B cell (primary cell): Measurements from ENCODE around the gene TOX2. TPM values are rescaled to one million over a fixed set of nuclear protein-coding genes. Genes with fewer than 3 reads are reported as not detected.

Experiments
- ATAC-seq: fragments of 200-7000 bp; cut with Tn5 transposase; one replicate; pipeline ENCODE4 v1.10.0; 2021; ENCODE audit warnings: low read depth, mild to moderate bottlenecking, moderate number of reproducible peaks, moderate library complexity
- CTCF ChIA-PET: fragments of 350-600 bp; sonication (Branson Sonifier 250); formaldehyde crosslinking; loops from one replicate; lab custom pipeline; 2021; ENCODE audit warnings: antibody characterized with exemption, inconsistent platforms; lab: Charles Lee
- POLR2A ChIA-PET: fragments of 350-600 bp; sonication (Branson Sonifier 250); formaldehyde crosslinking; loops from one replicate; lab custom pipeline; 2021; ENCODE audit warnings: antibody characterized with exemption; lab: Charles Lee
- DNase-seq: peaks from one replicate; pipeline ENCODE4 v3.0.0; 2013
- H2AFZ ChIP-seq: 2 replicates; pipeline ENCODE4 v1.6.1; 2012; ENCODE audit warnings: mild to moderate bottlenecking, low read depth, low read length; ENCODE audit not compliant: insufficient read depth, poor library complexity, severe bottlenecking
- H3K27ac ChIP-seq, 2 donors: 1 replicate in 1 of 2; 2 replicates in 1 of 2; pipeline ENCODE4 v1.5.1; 2012 to 2013; ENCODE audit warnings: low read length in 2 of 2, mild to moderate bottlenecking in 2 of 2, moderate library complexity in 1 of 2
- H3K27me3 ChIP-seq, 4 experiments: fragments of 200-600 bp in 1 of 4; sonication (generic) in 1 of 4; replicated peaks in 1 of 4; 1 replicate in 2 of 4; 2 replicates in 2 of 4; pipeline versions ENCODE4 v1.6.1 to v1.7.0; 2013 to 2016; ENCODE audit warnings: low read length in 3 of 4, mild to moderate bottlenecking in 2 of 4, mixed read lengths in 1 of 4, moderate library complexity in 1 of 4; ENCODE audit not compliant: insufficient read depth in 4 of 4, control insufficient read depth in 3 of 4; ENCODE audit errors: control extremely low read depth in 1 of 4
- H3K36me3 ChIP-seq, 2 experiments: replicated peaks in 1 of 2; 1 replicate in 1 of 2; 2 replicates in 1 of 2; pipeline versions ENCODE4 v1.6.1 to v1.7.1; 2013; ENCODE audit warnings: low read length in 1 of 2; ENCODE audit not compliant: insufficient read depth in 2 of 2, control insufficient read depth in 1 of 2; ENCODE audit errors: control extremely low read depth in 1 of 2, extremely low read depth in 1 of 2
- H3K4me1 ChIP-seq, 2 donors: fragments of 200-600 bp in 1 of 2; sonication (generic) in 1 of 2; 1 replicate in 1 of 2; 2 replicates in 1 of 2; pipeline versions ENCODE4 v1.5.1 to v1.6.1; 2013 to 2017; ENCODE audit warnings: low read length in 2 of 2; ENCODE audit not compliant: control insufficient read depth in 2 of 2, insufficient read depth in 2 of 2
- H3K4me2 ChIP-seq: replicated peaks from 2 replicates; pipeline ENCODE3; 2012; ENCODE audit warnings: mild to moderate bottlenecking, low read depth, low read length; ENCODE audit not compliant: poor library complexity, severe bottlenecking
- H3K4me3 ChIP-seq, 5 experiments: fragments of 200-600 bp in 1 of 5; sonication (generic) in 1 of 5; 1 replicate in 3 of 5; 2 replicates in 2 of 5; pipeline versions ENCODE4 v1.5.1 to v1.7.0; 2011 to 2016; ENCODE audit warnings: low read length in 4 of 5, mild to moderate bottlenecking in 4 of 5, low read depth in 2 of 5, control low read depth in 1 of 5, moderate library complexity in 1 of 5; ENCODE audit not compliant: insufficient read depth in 1 of 5; ENCODE audit errors: control extremely low read depth in 1 of 5, extremely low read depth in 1 of 5
- H3K79me2 ChIP-seq: fragments of 200-600 bp; sonication (generic); one replicate; pipeline ENCODE4 v1.6.0; 2016; ENCODE audit warnings: low read length; ENCODE audit not compliant: control insufficient read depth, insufficient read depth
- H3K9ac ChIP-seq: fragments of 200-600 bp; sonication (generic); 2 replicates; pipeline ENCODE4 v1.6.1; 2017; ENCODE audit warnings: mild to moderate bottlenecking, low read length, moderate library complexity
- H3K9me3 ChIP-seq, 3 donors: one replicate each; pipeline versions ENCODE4 v1.6.1 to v1.7.1; 2013; ENCODE audit warnings: low read length in 2 of 3; ENCODE audit not compliant: control insufficient read depth in 2 of 3, insufficient read depth in 1 of 3; ENCODE audit errors: control extremely low read depth in 1 of 3
- H4K20me1 ChIP-seq: 2 replicates; pipeline ENCODE4 v1.6.0; 2012; ENCODE audit warnings: mild to moderate bottlenecking, low read length; ENCODE audit not compliant: insufficient read depth, control insufficient read depth, poor library complexity, severe bottlenecking
- H3K27ac Mint-ChIP-seq: one replicate; pipeline ENCODE4 v1.8.0; 2021; ENCODE audit warnings: mixed read lengths
- H3K27me3 Mint-ChIP-seq: one replicate; pipeline ENCODE4 v1.8.0; 2021; ENCODE audit warnings: mixed read lengths
- H3K4me1 Mint-ChIP-seq: one replicate; pipeline ENCODE4 v1.8.0; 2021; ENCODE audit warnings: mixed read lengths
- H3K4me3 Mint-ChIP-seq: one replicate; pipeline ENCODE4 v1.8.0; 2021; ENCODE audit warnings: mixed read lengths
- H3K9me3 Mint-ChIP-seq: one replicate; pipeline ENCODE4 v1.8.0; 2022; ENCODE audit warnings: mixed read lengths; ENCODE audit not compliant: insufficient read depth
- EZH2 ChIP-seq: IDR thresholded peaks from 2 replicates; pipeline ENCODE4 v1.6.1; 2012; ENCODE audit warnings: borderline replicate concordance, low read depth, mild to moderate bottlenecking, moderate library complexity, low read length; ENCODE audit not compliant: insufficient read depth, poor library complexity, severe bottlenecking
- WGBS: methylation state at CpG from one replicate; pipeline ENCODE4 v1.1.5; 2013; ENCODE audit warnings: missing lambda C conversion rate; ENCODE audit not compliant: insufficient coverage; 5-methylcytosine and 5-hydroxymethylcytosine counted together
- intact Hi-C: fragments of 100-400 bp; cut with micrococcal nuclease; formaldehyde crosslinking; loops from one replicate; pipeline ENCODE4 v1.10.0; 2022
- polyA plus RNA-seq: library from polyadenylated mRNA; depleted of rRNA; stranded (reverse); fragments of >200 nt; gene quantifications from 2 replicates; pipeline ENCODE4 v1.2.3, GENCODE V29; 2012
- total RNA-seq, 2 donors: library from RNA; stranded (reverse); fragments of 120-200 nt in 1 of 2; gene quantifications; 1 replicate in 1 of 2; 2 replicates in 1 of 2; pipeline versions ENCODE4 v1.2.3 to v1.2.4, GENCODE V29; 2013 to 2022
- TF ChIP-seq, protein P1 (sequence below): fragments of 200-600 bp; IDR thresholded peaks from one replicate; pipeline ENCODE4 v1.8.0; 2022; ENCODE audit warnings: antibody characterized with exemption, mild to moderate bottlenecking

The TOX2 gene
- total and polyA plus RNA-seq, 2 donors (not counting 1 experiment from before 2014, with no cell fraction given), result 1.2 to 4.1 TPM

DNA sequence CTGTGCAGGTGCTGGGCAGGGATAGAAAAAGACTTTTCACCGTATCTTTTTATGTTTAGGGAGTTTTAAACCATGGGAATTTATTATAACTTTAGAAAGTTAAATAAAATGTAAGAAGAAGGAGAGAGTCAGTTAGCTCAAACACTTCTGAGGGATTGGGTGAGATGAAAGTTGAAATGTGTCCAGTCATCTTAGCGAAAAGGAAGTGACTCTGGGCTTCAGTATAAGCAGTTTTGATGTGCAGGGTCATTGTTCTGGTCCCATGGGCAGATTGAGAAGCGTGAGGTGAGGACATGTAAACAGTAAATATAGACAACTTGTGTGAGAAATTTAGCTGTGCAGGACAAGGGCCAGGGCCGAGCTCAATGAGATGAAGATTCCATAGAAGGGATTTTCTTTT is 66.9 kb downstream of the TOX2 start:
- ChIA-PET CTCF (no interaction called here), POLR2A (no interaction called here)
- H3K36me3 ChIP-seq, result no peaks in the 10 kb centered on the region
- intact Hi-C loops, result no loop called here
- Mint-ChIP-seq H3K9me3 (no peaks in the 10 kb centered on the region), H3K4me3 (no peak overlapping the region), H3K4me1 (no peaks in the 10 kb centered on the region), H3K27me3 (peaks cover 10% of the 10 kb centered on the region), H3K27ac (no peak overlapping the region)
- H3K4me3 ChIP-seq, result no peak overlapping the region
- 72% methylated on average over 2 of the region's 4 CpGs for WGBS
- no peaks in the 10 kb centered on the region for H3K79me2 ChIP-seq
- H3K4me2 ChIP-seq, result no peak overlapping the region
- H3K27me3 ChIP-seq, result peaks cover 0 to 5% (median 0%) of the 10 kb centered on the region in 4 experiments
- no peaks in the 10 kb centered on the region for H3K4me1 ChIP-seq
- H3K27ac ChIP-seq, result no peak overlapping the region
- H3K9me3 ChIP-seq, result no peaks in the 10 kb centered on the region
- no peak for DNase-seq
- no peak for TF ChIP-seq EZH2
- TF ChIP-seq, protein P1, sequence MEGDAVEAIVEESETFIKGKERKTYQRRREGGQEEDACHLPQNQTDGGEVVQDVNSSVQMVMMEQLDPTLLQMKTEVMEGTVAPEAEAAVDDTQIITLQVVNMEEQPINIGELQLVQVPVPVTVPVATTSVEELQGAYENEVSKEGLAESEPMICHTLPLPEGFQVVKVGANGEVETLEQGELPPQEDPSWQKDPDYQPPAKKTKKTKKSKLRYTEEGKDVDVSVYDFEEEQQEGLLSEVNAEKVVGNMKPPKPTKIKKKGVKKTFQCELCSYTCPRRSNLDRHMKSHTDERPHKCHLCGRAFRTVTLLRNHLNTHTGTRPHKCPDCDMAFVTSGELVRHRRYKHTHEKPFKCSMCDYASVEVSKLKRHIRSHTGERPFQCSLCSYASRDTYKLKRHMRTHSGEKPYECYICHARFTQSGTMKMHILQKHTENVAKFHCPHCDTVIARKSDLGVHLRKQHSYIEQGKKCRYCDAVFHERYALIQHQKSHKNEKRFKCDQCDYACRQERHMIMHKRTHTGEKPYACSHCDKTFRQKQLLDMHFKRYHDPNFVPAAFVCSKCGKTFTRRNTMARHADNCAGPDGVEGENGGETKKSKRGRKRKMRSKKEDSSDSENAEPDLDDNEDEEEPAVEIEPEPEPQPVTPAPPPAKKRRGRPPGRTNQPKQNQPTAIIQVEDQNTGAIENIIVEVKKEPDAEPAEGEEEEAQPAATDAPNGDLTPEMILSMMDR, result no peak
- no peaks in the 10 kb centered on the region for H4K20me1 ChIP-seq
- H2AFZ ChIP-seq, result no peak overlapping the region
- ATAC-seq, result no peak
- no peak overlapping the region for H3K9ac ChIP-seq

DNA sequence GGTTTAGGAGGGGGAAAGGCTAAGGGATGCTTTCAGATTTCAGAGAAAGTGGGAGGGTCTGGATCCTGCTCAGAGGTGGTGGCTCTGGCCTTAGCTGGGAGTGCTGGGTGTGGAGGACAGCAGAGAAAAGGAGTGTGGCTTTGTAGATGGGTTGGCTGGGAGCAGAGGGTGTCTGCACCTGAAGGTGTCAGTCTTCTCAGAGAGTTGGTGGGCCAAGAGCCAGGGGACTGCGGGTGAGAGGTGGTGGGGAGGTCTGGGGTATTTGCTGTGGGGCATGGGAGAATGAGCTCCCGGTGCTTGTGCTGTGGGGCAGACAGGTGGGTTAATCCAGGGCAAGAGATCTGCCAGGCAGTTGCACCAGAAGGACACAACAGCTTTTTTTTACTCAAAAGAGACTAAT is 67.4 kb downstream of the TOX2 start:
- no peak overlapping the region for H3K4me3 Mint-ChIP-seq
- Histone ChIP-seq H2AFZ (no peak overlapping the region), H3K36me3 (no peaks in the 10 kb centered on the region), H3K79me2 (no peaks in the 10 kb centered on the region), H3K4me1 (no peaks in the 10 kb centered on the region), H3K27ac (no peak overlapping the region), H3K27me3 (peaks cover 0 to 5% (median 0%) of the 10 kb centered on the region in 4 experiments), H3K4me3 (no peak overlapping the region), H3K9ac (no peak overlapping the region), H3K4me2 (no peak overlapping the region), H4K20me1 (no peaks in the 10 kb centered on the region), H3K9me3 (no peaks in the 10 kb centered on the region)
- intact Hi-C loops, result no loop called here
- H3K27ac Mint-ChIP-seq, result no peak overlapping the region
- CTCF ChIA-PET, result interaction anchor here (1.2 kb wide), 1 partner anchor 208 kb away, joined by 3 read pairs; no protein-coding TSS in a partner anchor
- POLR2A ChIA-PET, result no interaction called here
- TF ChIP-seq EZH2, result no peak
- TF ChIP-seq, protein P1, result no peak
- H3K4me1 Mint-ChIP-seq, result no peaks in the 10 kb centered on the region
- 100% methylated on average over 2 of the region's 2 CpGs for WGBS
- H3K9me3 Mint-ChIP-seq, result no peaks in the 10 kb centered on the region
- peaks cover 10% of the 10 kb centered on the region for H3K27me3 Mint-ChIP-seq
- DNase-seq (no peak), ATAC-seq (no peak)
